LNCaP clone FGC (cell line): ENCODE data around the gene DIAPH2.

Experiments used
- DNase-seq: peaks from one replicate; pipeline ENCODE4 v3.0.0-alpha.2; 2011; ENCODE audit warnings: low read depth
- H3K4me3 ChIP-seq: 2 replicates; pipeline ENCODE4 v1.5.1; 2011; ENCODE audit warnings: mild to moderate bottlenecking, low read depth, low read length, control low read depth
- TF ChIP-seq, protein P1 (sequence below): IDR thresholded peaks from 2 replicates; pipeline ENCODE4 v1.5.1; 2012; ENCODE audit warnings: mild to moderate bottlenecking; ENCODE audit not compliant: control insufficient read depth, insufficient read depth; ENCODE audit errors: extremely low read depth

The DIAPH2 gene

DNA sequence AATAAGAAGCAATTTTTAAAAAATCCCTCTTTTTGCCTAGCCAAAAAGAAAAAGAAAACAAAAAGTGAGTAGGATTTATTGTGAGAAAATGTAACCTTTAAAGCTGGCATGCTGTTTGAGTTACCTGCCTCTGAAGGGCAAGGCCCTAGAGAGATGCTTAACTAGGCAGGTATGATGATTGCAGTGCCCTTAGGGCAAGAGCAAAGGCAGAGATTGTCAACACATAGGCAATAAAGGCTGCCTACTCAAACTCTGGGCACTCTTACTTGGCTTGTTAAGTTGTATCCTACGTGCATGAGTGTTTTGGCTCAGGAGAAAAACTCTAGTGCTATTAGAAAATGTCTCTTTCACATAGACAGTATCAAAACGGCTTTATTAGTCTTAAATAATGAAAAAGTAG is 505.0 kb downstream of the DIAPH2 start:
- DNase-seq = peak; percentile 77
- TF ChIP-seq, protein P1, sequence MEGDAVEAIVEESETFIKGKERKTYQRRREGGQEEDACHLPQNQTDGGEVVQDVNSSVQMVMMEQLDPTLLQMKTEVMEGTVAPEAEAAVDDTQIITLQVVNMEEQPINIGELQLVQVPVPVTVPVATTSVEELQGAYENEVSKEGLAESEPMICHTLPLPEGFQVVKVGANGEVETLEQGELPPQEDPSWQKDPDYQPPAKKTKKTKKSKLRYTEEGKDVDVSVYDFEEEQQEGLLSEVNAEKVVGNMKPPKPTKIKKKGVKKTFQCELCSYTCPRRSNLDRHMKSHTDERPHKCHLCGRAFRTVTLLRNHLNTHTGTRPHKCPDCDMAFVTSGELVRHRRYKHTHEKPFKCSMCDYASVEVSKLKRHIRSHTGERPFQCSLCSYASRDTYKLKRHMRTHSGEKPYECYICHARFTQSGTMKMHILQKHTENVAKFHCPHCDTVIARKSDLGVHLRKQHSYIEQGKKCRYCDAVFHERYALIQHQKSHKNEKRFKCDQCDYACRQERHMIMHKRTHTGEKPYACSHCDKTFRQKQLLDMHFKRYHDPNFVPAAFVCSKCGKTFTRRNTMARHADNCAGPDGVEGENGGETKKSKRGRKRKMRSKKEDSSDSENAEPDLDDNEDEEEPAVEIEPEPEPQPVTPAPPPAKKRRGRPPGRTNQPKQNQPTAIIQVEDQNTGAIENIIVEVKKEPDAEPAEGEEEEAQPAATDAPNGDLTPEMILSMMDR = no peak

DNA sequence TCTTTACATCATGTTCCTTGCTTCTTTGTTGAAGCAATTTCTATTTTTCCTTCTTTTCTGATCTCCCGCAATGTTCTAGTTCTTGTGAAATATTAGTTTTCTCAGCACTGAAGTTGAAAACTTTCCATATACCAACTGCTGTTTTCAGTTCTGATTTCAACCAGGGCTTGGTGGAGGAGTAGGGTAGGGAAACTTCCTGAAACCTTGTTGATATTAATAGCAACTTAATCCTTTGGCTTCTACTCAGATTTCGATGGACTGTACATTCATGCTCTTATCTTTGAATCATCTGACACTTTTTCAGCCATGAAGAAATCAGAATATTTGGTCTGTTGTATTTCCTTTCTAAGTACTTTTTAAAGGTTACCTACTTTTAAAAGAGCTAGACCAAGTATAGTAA is 514.9 kb downstream of the DIAPH2 start:
- TF ChIP-seq, protein P1 = no peak

More for the DNA sequence above, 505.0 kb downstream of the DIAPH2 start:
- H3K4me3 ChIP-seq = no peak overlapping the region

GRCh38 chrX:97200454-97200853 is 515.8 kb downstream of the DIAPH2 start:
- no peak for DNase-seq
- TF ChIP-seq, protein P1 = no peak
- H3K4me3 ChIP-seq = no peak overlapping the region

More for the DNA sequence above, 514.9 kb downstream of the DIAPH2 start:
- no peak overlapping the region for H3K4me3 ChIP-seq
- DNase-seq = no peak

DNA sequence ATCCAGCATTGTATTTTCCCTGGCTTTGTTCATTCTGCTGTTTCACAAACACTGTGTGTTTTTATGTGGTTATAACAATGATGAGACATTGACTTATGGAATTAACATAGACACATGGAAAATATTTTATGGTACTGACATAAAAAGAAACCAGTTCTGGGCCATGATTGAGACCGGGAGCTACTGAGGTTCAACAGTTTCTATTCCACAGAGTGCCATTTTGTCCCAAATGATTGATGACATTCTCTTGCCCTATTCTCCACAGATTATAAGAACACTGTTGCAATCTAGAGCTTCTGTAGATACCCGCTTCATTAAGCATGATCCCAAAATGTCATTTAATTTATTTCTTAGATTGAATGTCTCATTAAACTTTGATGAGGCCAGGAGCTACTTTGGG is 525.9 kb downstream of the DIAPH2 start:
- DNase-seq = no peak
- TF ChIP-seq, protein P1 = no peak
- no peak overlapping the region for H3K4me3 ChIP-seq

DNA sequence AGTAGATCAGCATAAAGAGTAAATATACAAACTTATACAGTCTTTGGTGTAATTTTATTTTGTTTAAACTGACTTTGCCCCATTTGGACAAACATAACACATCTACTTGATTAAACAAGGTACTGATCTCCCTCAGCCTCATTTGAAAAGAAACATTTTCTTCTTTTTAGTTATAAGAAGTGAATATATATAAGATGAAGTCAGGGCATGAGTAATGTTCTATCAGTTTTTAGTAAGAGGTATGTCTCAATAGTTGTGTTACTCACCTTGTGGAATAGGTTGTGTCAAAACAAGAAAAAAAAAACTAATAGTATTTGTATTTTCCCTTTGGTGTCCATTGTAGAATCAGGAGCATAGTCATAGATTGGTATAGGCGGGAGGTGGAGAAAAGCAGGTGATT is 526.4 kb downstream of the DIAPH2 start:
- no peak for DNase-seq
- no peak overlapping the region for H3K4me3 ChIP-seq
- TF ChIP-seq, protein P1 = no peak

GRCh38 chrX:97215186-97215585 is 530.5 kb downstream of the DIAPH2 start:
- no peak for DNase-seq
- no peak overlapping the region for H3K4me3 ChIP-seq
- TF ChIP-seq, protein P1 = no peak

DNA sequence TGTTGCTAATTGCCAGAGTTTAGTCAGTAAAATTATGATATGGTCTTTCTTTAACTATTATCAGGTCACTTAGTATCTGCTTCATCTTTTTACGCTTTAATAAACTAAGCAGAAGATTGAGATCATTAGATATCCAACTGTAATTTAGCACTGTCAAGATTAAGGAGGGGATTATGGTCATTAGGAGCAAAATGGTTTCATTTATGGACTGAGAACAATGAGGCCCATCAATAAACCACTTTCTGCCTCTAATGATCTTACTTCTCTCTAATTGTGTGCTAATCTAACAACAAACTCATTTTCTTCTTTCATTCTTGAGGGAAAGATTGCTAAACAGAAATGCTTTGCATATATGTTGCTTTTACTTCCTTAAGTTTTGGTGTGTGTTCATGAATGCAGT is 539.5 kb downstream of the DIAPH2 start:
- no peak overlapping the region for H3K4me3 ChIP-seq
- no peak for DNase-seq
- TF ChIP-seq, protein P1 = no peak
